ENCODE data around the gene IDH2. TPM values are rescaled to one million over a fixed set of nuclear protein-coding genes. Genes with fewer than 3 reads are reported as not detected.

The IDH2 gene
- total RNA-seq, 1 donor from 2014 or later = 1,172 TPM

DNA sequence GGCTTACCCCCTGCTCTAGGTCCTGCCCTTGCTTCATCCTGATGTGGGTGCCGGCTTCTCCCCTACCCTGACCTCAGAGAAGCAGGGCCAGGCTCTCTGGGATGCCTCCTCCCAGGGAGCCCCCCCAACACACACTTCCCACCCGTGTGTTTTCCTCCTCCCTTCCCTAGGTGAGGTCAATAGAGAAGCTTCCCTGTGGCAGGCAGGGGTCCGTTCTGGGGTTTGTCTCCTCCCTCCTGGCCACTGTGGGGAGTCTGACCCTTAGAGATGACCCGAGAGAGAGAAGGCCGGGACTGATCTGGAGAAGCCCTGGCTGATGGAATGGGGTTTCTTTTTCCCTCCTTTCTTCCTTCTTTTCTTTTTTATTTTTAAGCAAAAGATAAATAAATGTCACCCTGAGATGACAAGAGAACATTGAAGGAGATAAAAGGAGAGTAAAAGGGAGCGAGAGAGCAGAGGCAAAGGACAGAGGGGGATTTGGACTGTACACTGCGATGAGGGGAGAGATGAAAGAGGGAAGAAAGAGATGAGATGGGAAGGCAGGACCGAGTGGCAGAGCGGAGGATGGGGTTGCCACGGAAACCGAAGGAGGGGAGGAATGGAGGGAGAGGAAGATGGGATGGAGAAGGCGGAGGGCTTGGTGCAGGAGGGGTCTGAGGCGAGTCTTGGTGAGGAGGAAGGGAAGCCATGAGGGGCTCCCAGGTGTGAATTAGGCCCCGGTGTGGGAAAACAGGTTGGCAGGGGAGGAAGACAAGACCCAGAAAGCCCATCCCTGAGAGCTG, 48.4 kb downstream of the IDH2 start:
- ATAC-seq = no peak
- intact Hi-C loops (cut with micrococcal nuclease) = no loop called here
- no peak for DNase-seq

DNA sequence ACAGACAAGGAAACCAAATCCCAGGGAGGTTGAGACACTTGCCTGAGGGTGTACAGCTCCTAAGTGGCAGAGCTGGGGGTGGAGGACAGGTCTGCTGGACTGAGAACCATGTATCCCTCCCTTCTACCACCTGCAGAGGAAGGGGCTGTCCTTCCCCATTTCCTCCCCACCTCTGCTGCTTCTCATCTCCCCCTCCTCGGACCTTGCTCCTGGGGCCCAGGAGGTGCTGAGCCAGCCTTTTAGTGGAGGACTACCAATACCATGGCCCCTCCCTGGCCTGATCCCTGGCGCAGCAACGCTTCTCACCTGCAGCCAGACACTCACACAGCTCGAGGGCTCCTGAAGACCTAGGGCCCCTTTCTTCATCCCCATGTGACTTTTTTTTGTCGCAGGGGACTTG, 50.4 kb downstream of the IDH2 start:
- ATAC-seq = no peak
- intact Hi-C loops (cut with micrococcal nuclease) = no loop called here
- DNase-seq = no peak

DNA sequence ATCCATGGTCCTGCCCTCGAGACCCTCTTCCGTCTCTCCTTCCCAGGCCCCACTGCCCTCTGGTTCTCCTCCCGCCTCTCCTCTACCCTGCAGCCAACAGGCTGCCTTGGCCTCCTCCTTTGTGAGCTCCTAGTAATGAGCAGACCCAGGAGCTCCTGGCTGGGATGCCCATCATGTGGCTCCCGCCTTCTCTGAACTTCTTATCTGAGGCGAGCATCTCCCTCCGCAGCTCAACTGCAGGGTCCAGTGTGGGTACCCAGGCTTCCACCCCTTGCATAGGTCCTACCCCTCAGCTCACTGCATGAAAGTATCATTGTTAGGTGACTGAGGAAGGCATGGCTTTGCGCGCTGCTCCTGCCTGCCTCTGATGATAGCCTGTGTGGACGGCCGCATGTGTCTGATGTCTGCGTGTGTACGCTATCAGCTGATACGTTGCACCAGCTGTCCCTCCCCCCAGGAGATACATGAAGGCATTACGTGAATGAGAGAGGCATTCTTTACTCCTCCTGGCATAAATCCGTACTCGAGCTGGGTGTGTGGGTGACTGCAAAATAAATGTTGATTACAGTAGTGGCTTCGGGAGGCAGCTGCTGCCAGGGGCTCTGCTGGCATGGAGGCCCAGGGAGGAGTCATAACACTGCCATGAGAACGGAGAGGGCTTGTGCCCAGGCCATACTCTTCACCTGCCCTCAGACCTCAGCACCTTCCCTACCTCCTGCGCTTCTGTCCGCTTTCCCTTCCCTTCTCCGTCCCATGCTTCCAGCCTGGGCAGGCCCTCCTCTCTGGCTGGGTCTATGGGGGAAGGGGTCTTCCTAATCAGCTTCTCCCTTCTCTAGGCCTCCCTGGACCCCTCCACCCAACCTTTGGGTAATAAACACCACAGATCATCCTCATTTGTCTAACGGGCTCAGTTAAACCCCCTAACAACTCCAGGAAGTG, 52.3 kb downstream of the IDH2 start:
- intact Hi-C loops (cut with micrococcal nuclease) = no loop called here
- no peak for DNase-seq
- peak; percentile 58 for ATAC-seq

DNA sequence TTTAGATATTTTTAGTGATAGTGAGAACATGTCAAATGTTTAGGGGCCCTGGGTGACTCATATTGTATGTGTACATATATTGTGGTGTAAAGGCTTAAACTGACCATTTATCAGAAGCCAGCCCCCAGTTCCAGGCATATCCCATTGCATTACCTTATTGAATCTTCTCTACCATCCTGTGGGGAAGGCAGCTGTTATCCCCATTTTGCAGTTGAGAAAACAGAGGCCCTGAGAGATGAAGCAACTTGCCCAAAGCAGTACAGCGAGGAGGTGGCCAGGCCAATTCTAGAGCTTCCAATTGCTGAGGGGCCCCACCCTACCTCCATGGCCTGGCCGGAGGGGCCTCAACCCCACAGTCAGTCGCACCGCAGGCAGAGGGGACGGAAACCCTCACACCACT, 53.2 kb downstream of the IDH2 start:
- DNase-seq (no peak), ATAC-seq (no peak)
- intact Hi-C loops (cut with micrococcal nuclease) = no loop called here

DNA sequence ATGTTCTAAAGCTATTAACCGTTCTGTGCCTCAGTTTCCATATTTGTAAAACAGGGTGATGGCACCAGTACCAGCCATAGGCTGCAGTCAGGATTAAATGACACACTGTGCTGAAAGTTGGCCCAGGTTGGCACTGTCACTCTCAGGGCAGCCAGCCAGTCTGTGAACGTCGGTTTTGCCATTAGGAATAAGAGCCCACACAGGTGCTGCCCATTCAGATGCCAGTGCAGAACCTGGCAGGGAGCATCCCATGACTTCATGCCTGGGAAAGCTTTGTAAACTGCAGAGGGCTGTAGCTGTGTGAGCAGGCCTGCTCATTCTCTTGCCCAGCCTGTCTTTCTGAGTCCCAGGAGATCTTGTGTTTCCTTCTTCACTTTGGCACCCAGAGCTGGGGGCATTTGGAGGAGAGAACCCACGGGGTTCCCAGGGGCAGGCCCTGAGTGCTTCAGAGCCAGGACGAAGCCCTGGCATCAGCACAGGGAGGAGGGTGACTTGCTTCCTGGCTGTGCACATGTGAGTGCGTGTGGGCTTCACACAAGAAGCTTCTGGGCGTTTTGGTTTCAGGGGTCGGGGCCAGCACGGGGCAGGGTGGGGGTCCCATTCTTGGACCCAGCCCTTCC, 54.2 kb downstream of the IDH2 start:
- intact Hi-C loops (cut with micrococcal nuclease) = no loop called here
- DNase-seq (no peak), ATAC-seq (peak; percentile 3)

DNA sequence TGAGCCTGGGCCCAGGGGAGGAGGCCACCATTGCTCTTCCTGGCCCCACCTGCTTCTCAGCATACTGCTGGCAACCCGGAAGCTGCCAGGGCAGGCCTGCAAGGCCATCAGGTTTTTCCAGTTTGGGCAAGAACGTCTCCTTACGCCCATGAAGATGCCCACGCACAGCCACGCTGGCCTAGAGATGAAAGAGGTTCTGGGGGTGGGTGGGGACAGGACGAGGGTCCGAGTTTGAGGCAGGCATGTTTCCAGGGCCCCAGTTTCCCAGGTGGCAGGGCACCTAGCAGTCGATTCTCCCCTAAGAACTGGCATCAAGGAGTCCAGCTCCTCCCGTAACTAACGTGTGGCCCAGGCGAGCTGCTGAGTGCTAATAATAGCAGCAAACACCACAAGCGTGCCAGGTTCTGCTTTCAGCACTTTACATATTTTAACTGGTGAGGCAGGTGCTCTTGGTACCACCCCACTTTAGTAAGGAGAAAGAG, 55.3 kb downstream of the IDH2 start:
- ATAC-seq (peak; percentile 88), DNase-seq (peak; percentile 66)
- intact Hi-C loops (cut with micrococcal nuclease) = no loop called here

DNA sequence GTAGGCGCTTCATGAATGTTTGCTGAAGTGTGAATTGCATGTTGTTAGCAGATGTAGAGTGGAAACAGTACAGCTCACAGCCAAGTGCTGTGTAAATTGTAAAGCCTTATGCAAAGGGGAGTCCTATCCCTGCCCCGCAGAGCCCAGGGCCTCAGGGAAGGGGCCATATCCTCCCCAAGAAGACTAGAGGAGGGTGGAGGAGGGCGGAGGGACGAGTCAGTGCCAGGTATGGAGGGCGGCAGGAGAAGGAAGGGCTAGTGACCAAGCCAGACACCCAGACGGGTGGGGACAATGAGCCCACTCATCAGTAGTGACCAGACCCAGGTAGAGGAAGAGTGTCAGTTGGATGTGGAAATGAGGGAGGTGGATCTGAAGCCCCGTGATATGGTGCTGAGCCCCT, 56.0 kb downstream of the IDH2 start:
- no peak for ATAC-seq
- intact Hi-C loops (cut with micrococcal nuclease) = no loop called here
- no peak for DNase-seq

DNA sequence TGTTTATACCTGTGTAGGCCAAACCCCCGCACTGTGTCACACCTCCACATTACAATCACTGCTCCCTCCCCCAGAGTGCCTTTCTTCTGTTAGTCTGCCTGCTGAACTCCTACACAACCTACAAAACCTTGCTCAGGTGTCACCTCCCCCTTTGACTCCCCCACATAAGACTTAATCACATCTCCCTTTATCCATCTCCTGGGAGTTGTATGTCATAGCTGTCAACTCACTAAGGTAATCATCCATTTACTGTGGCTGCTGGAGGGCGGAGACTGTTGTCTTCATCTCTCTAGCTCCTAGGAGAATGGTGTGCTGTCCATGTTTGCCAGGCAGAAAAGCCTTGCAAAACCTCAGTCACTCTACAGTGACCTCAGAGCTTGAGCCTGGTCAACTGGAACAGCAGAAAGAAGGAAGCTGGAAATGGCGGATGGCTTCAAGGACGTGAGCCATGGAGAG, 57.3 kb downstream of the IDH2 start:
- ATAC-seq (no peak), DNase-seq (no peak)
- intact Hi-C loops (cut with micrococcal nuclease) = no loop called here

DNA sequence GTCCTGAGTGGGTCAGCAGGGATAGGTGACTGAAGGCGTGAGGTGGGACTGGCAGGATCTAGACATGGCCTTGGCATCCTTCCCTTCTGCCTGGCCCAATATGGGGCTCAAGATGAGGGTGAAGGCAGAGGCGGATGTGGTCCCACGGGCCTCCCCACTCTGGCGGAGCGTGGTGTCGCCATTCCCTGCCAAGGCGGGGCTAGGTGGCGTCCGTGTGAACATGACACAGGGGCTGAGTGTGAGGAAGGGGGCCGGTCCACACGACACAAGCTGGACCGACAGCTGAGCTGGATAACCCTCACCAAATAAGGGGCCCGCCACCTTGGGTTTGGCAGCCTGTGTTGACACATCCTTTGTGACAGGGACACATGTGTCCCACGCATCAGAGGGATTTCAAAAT, 58.1 kb downstream of the IDH2 start:
- intact Hi-C loops (cut with micrococcal nuclease) = no loop called here
- no peak for ATAC-seq
- no peak for DNase-seq

DNA sequence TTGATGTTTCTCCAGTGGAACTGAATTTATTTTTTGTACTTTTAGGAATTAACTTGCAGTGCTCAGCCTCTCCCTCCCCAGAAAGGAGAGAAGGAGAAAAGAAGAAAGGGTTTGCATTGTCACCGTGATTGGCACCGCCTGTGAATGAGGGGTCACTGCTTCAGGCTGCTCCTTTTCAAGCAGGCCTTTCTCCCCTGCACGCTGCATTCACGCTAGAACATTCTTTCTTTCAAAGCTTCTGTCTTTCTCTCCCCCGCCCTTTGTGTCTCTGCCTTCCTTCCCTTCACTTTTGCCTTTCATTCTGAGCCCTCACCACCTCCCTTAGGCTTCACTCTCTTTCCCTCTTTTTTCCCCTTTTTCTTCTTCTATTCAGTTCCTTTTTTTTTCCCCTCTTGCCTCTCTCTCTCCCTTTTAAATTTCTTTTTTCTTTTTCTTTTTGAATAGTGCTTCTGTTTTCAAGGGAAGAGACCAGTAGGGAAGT, 58.7 kb downstream of the IDH2 start:
- ATAC-seq (no peak), DNase-seq (no peak)
- intact Hi-C loops (cut with micrococcal nuclease) = no loop called here

DNA sequence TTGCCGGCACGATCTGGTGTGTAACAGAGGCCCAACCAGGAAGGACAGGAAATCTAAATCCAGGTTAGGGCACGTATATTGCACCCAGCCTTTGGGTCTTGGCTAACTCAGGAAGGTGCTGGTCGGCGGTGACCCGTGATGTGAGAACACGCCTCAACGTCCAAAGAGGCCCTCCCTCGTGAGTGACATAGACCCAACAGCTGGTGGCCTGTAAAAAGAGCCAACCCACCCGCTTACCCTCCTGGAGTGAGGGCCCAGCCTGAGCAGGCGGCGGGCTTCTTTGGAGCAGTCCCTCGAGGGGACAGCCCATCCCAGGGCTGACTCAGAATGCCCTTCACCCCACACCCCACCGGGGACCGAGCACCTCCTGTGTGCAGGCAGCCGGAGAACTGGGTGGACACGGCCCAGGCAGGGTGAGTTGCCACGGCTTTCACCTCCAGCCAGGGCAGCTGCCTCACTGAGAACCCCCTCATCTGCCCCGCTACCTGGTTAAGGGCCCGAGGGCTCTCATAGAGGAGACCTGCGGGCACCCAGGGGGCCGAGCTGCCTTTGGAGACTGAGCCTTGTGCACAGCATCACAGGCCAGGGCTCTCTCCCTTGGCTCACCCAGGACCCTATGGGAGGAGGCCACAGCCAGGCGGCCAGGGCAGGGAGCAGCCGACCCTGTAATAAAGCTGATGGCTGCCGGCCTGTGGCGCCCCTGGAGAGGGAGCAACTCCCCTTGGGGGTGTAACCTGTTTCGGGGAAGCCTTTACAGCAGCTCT, 59.3 kb downstream of the IDH2 start:
- ATAC-seq (no peak), DNase-seq (no peak)
- intact Hi-C loops (cut with micrococcal nuclease) = no loop called here

DNA sequence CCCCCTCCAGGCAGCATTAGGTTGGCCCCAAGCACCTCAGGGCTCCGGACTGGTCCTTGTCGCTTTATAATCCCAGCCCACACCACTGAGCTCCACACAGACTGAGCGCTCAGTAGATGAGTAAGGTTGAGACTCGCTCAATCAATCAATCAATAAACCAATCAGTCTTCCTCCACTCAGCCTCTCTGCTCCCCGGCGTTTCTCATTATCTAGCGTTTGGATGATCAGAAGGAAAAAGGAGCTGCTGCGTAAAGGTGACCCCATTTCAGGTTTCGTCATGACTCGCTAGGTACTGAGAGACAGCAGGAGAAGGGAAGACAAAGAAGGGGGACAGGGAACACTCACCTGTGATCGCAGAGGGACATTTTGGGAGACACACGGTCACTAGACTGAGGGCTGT, 59.9 kb downstream of the IDH2 start:
- DNase-seq = no peak
- no peak for ATAC-seq

DNA sequence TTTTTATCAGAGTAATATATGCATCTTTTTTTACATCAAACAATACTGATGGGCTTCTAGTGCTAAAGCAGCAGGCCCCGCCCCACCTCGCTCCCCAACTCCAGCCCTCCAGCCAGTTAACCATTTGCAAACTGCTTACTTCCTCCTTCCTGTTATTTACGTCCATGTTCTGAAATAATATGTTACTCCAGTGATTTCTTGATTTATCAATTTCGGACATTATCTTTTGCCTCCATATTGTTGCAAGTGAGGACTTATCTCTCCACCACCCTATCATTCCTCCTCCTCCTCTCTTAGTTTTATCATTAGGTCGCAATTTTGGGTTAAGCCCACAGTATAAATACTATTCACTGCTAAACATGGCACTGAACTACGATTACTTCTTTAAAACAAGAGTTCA, 61.6 kb downstream of the IDH2 start:
- intact Hi-C loops (cut with micrococcal nuclease) = no loop called here
- DNase-seq = no peak
- no peak for ATAC-seq

More for the DNA sequence above, 59.9 kb downstream of the IDH2 start:
- intact Hi-C loops (cut with micrococcal nuclease) = no loop called here

DNA sequence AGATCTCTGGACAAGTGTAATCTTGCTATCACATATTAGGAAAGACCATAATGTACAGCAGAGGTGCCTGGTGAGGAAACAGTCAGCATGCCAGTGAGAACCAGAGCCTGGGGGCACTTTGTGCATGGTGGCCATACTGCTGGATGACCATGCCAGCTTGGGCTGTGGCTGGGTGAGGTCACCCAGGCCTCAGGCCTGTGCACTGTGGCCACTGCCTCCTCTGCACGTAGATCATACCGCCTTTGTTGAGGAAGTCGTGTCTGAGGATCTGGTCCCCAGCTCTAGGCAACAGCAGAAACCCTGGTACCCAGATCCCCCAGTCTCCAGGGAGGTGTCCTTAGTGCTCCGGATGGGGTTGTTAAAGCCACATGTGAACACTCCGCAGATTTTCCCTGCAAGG, 62.3 kb downstream of the IDH2 start:
- intact Hi-C loops (cut with micrococcal nuclease) = no loop called here
- DNase-seq = no peak
- no peak for ATAC-seq

DNA sequence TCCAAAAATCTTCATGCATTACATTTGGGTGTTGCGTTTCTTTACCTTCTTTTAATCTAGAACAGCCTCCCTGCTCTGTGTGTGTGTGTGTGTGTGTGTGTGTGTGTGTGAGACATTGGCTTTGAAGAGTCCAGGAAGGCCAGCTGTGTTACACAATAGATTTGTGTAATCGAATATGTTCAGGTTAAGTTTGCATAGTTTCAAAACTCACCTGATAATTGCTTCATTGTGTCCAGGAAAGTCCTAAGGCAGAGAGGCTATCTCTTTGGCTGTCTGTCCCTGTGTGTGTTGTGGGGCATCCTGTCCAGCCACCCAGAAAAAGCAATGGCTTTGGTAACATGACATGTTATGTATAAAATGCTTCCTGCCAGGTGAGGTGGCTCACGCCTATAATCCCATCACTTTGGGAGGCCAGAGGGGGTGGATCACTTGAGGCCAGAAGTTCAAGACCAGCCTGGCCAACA, 63.6 kb downstream of the IDH2 start:
- intact Hi-C loops (cut with micrococcal nuclease) = no loop called here
- no peak for ATAC-seq
- no peak for DNase-seq

DNA sequence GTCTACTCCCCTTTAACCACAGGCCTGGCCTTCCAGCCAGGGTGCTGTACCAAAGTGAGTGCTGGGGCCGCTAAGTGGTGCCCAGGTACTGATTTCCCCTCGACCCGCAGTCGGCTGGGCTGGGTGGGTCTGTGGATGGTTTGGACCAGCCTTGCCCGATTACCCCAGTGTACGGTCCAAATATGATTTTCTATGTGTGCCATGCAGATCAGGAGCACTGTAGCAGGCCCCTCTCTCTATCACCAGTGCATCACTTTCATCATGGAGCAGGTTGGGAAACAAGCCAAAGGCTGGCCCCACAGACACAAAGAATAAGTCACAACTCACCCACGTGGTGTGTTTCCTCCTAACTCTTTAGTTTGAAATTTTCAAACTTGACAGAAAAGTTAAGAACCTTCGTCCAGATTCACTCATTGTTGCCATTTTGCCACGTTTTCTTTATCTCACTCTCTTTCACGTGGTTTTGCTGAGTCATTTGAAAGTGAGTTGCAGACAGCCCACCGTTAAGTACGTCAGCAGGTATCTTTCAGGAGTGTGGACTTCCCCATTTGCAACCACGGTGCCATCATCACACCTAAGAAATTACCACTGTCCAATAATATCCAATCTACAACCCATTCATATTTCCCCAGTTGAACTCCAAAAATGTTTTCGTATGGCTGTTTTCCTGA, 64.2 kb downstream of the IDH2 start:
- DNase-seq (no peak), ATAC-seq (no peak)
- intact Hi-C loops (cut with micrococcal nuclease) = no loop called here

DNA sequence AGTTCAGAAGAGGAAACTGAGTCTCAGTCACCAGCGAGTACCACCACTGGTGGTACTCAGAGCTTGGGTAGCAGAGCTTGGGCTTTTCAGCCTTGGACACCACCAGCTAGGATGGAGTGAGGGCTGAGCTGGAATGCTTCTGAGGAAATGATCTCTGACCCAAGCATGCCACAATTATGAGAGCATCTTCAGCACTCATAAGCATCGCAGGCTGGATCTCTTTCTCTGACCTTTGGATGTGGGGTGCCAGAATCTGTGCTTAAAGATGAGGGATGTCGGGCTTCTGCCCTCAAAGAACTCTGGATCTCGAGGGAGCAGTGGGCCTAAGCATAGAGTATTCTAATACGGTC, 64.8 kb downstream of the IDH2 start:
- ATAC-seq = no peak
- no peak for DNase-seq
- intact Hi-C loops (cut with micrococcal nuclease) = no loop called here

DNA sequence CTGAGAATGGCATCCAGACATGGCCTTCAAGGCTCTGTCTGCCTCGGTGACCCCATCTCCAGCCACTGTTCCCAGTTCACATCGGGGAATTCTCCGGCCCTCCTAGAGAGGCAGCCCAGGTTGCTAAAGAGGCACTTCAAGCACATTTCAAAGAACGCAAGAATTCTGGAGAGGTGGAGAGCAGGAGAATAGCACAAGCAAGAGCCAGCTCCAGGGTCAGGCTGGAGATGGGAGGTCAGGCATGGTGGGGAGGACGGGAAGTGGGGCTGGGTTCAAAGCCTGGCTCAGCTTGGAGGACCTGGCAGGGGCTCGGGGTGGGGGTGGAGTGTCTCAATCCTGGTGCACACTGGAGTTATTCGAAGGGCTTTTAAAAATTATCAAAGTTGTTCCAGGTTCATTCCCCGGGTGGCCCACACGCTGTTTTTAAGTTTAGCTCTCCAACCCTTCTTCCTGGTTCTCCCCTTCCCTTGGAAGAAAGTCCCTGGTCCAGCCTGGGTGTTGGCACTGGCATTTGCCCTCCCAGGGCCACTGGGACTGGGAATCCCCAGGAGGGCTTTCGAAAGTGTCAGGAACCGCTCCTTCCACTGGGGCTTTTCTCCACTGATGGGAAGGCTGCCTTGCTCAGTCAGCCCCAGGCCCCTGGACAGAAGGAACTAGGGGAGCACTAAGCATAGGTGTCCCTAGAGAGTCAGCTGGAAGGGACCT, 65.3 kb downstream of the IDH2 start:
- DNase-seq = no peak
- intact Hi-C loops (cut with micrococcal nuclease) = no loop called here
- no peak for ATAC-seq
